Hepatic stellate cell (primary cell): ENCODE measurements around the gene VRK1.
A peak's percentile ranks its signal among the peaks of the same experiment; 100 is the strongest.

Source experiments
- DNase-seq: peaks from one replicate; pipeline ENCODE4 v3.0.0; 2011; ENCODE audit warnings: low spot score

Gene VRK1

GRCh38 chr14:96792003-96792402 is 5.2 kb upstream of the VRK1 start:
- DNase-seq = no peak

GRCh38 chr14:96792591-96792990 is 4.6 kb upstream of the VRK1 start:
- no peak for DNase-seq

GRCh38 chr14:96793547-96793946 is 3.6 kb upstream of the VRK1 start:
- DNase-seq = no peak

GRCh38 chr14:96795109-96795828 is 1.9 kb upstream of the VRK1 start:
- no peak for DNase-seq

- peak; percentile 22 for DNase-seq
Measured at GRCh38 chr14:96797582-96798349, 584 bp downstream of the VRK1 start.

GRCh38 chr14:96798956-96799355 is 1.8 kb downstream of the VRK1 start:
- DNase-seq = no peak

GRCh38 chr14:96799489-96800054 is 2.4 kb downstream of the VRK1 start:
- DNase-seq = no peak

- DNase-seq = no peak
Measured at GRCh38 chr14:96801931-96802330, 4.7 kb downstream of the VRK1 start.

GRCh38 chr14:96802963-96803362 is 5.8 kb downstream of the VRK1 start:
- DNase-seq = no peak

GRCh38 chr14:96803958-96804357 is 6.8 kb downstream of the VRK1 start:
- DNase-seq = no peak

GRCh38 chr14:96804895-96805294 is 7.7 kb downstream of the VRK1 start:
- DNase-seq = no peak

- DNase-seq = no peak
Measured at GRCh38 chr14:96805956-96806355, 8.8 kb downstream of the VRK1 start.

- DNase-seq = no peak
Measured at GRCh38 chr14:96806836-96807235, 9.7 kb downstream of the VRK1 start.

- DNase-seq = no peak
Measured at GRCh38 chr14:96808619-96809406, 11.6 kb downstream of the VRK1 start.

- DNase-seq = peak; percentile 19
Measured at GRCh38 chr14:96811265-96811664, 14.1 kb downstream of the VRK1 start.

GRCh38 chr14:96811985-96812667 is 14.9 kb downstream of the VRK1 start:
- DNase-seq = no peak

- DNase-seq = no peak
Measured at GRCh38 chr14:96816281-96816680, 19.1 kb downstream of the VRK1 start.

GRCh38 chr14:96817750-96818666 is 20.8 kb downstream of the VRK1 start:
- DNase-seq = no peak

- no peak for DNase-seq
Measured at GRCh38 chr14:96821501-96821900, 24.3 kb downstream of the VRK1 start.

GRCh38 chr14:96823652-96824051 is 26.5 kb downstream of the VRK1 start:
- no peak for DNase-seq

- DNase-seq = no peak
Measured at GRCh38 chr14:96824283-96824682, 27.1 kb downstream of the VRK1 start.
